ENCODE measurements around the gene PTGDR2.

DNA sequence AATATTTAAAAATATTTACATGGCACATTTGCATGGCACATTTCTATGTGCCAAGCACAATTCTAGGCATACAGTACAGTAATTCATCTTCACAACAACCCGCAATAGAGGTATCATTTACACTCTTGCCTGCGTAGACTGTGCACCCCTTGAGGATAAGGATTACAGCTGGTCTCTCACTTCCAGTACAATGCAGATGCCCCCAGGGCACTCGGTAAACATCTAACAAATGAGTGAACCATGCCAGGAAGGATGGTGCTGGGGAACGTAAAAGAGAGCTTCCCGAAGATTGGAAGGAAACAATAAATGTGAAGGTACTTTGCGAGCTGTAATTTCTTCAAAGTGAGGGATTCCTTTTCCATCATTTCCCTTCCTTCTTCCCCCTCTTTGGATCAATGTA lies 49.3 kb upstream of the PTGDR2 start:
- TF ChIP-seq POLR2A (IDR thresholded peaks at IDR 0.05) = no peak
- TF ChIP-seq, protein P1, sequence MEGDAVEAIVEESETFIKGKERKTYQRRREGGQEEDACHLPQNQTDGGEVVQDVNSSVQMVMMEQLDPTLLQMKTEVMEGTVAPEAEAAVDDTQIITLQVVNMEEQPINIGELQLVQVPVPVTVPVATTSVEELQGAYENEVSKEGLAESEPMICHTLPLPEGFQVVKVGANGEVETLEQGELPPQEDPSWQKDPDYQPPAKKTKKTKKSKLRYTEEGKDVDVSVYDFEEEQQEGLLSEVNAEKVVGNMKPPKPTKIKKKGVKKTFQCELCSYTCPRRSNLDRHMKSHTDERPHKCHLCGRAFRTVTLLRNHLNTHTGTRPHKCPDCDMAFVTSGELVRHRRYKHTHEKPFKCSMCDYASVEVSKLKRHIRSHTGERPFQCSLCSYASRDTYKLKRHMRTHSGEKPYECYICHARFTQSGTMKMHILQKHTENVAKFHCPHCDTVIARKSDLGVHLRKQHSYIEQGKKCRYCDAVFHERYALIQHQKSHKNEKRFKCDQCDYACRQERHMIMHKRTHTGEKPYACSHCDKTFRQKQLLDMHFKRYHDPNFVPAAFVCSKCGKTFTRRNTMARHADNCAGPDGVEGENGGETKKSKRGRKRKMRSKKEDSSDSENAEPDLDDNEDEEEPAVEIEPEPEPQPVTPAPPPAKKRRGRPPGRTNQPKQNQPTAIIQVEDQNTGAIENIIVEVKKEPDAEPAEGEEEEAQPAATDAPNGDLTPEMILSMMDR (IDR thresholded peaks at IDR 0.05) = no peak

All from uterus (tissue), 2 donors.